ENCODE measurements around the gene OSBPL10.
A peak's percentile ranks its signal among the peaks of the same experiment; 100 is the strongest.

The OSBPL10 gene

DNA sequence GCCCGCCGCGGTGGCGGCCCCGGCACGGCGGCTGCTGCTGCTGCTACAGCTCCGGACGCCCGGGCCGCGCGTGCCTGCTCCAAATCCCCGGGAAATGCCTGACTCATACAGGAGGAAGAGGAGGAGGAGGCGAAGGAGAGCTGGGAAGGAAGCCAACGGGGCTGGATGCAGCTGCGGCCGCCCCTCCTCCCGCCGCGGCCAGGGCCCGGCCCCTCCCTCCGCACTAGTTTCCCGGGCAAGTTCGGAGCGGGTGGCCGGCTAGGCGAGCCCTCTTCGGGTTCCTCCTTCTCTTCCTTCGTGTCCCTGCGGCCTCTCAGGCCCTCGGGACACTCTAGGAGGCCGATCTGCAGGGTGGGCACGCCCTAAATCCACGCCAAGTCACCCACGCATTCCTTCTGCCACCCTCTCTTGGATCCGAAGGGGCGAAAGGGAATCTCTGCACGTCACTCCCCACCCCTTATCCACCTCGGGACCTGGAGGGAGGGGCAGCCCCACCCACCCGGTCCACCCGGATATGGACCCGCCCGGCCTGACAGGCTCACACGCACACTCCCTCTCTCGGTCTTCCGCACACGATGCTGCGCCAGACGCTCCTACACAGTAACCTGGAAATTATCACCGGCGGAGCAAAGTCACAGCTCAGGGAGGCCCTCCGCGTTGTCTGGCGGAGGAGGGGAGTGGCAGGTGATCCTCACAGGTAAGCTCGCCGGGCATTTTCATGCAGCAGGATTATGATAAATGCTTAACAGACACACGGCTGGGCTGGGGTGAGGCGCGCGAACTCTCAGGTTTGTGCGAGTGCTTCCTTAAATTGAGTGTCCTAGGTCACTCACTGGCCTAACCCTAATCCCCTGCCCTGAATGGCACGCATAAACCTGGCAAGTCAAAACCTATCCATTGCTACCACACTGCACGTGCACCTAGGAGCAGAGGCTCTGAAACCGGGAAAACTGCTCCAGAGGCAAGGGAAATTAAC lies at the start of gene OSBPL10, which contains the start of gene ZNF860:
OSBPL10 (minus strand) TSS at position 57 of the 976 bp plus-strand sequence. CDS start 83 bp downstream, outside the sequence.
ZNF860 (plus strand) TSS at position 545 of the 976 bp plus-strand sequence. CDS start 7,330 bp downstream, outside the sequence.
- POLR2A ChIA-PET: no interaction called here
- CTCF ChIA-PET: no interaction called here
- peak; percentile 71 for DNase-seq (ENCODE audit: extremely low spot score)
- no peak for TF ChIP-seq FOXA1 (IDR thresholded peaks at IDR 0.05)
- TF ChIP-seq L3MBTL2 (conservative IDR thresholded peaks at IDR 0.05): peak; percentile 41
- no peak for TF ChIP-seq LEF1 (IDR thresholded peaks at IDR 0.05; ENCODE audit: borderline replicate concordance)
- TF ChIP-seq TARDBP (IDR thresholded peaks at IDR 0.05): 0 out of 2 replicates have a peak, but pooled peaks have one; percentile 27
- no peak for TF ChIP-seq CTBP1 (IDR thresholded peaks at IDR 0.05; ENCODE audit: borderline replicate concordance)
- no peak for TF ChIP-seq PKNOX1 (IDR thresholded peaks at IDR 0.05)
- TF ChIP-seq HDGF (IDR thresholded peaks at IDR 0.05; ENCODE audit: borderline replicate concordance): no peak
- TF ChIP-seq ARNT (IDR thresholded peaks at IDR 0.05): no peak
- no peak for TF ChIP-seq BHLHE40 (IDR thresholded peaks at IDR 0.05; ENCODE audit: borderline replicate concordance)
- no peak for TF ChIP-seq ELF4 (IDR thresholded peaks at IDR 0.05)

DNA sequence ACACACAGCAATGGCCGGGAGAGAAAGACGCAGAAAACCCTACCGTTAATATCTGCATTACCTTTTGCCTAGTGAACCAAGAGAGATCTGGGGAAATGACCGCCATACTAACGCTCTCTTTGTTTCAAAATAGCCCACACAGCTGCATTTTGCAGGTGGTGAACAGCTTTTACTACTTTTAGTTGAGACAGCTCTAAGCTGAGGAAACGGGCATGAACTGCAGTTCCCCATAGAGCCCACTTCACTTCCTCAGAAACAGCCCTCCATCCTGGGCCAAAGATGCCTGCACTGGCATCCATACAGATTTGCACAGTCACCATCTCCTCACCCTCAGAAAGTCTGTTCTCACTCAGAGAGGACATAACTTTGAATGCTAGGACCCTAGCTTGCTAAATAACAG lies 45.5 kb upstream of the OSBPL10 start:
- POLR2A ChIA-PET: no interaction called here

DNA sequence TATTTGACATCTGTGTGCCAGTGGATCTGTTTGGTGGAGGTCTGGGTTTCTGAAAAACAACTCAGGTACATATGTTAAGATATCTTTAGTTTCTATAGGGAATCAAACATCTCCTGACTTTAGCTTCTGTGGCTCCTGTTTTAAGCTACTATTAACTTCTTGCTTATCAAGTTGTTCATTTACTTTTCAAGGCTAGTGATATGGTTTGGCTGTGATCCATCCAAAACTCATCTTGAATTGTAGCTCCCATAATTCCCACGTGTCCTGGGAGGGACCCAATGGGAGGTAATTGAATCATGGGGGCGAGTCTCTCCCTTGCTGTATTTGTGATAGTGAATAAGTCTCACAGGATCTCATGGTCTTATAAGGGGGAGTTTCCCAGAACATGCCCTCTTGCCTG lies 41.9 kb upstream of the OSBPL10 start:
- DNase-seq (ENCODE audit: extremely low spot score): no peak
- ChIA-PET POLR2A (no interaction called here), CTCF (no interaction called here)
- no peak for TF ChIP-seq FOXK2 (IDR thresholded peaks at IDR 0.05)
- no peak for TF ChIP-seq NFRKB (IDR thresholded peaks at IDR 0.05)
- TF ChIP-seq TARDBP (IDR thresholded peaks at IDR 0.05): no peak
- TF ChIP-seq LEF1 (IDR thresholded peaks at IDR 0.05; ENCODE audit: borderline replicate concordance): no peak
- no peak for TF ChIP-seq BHLHE40 (IDR thresholded peaks at IDR 0.05; ENCODE audit: borderline replicate concordance)
- TF ChIP-seq ARNT (IDR thresholded peaks at IDR 0.05): no peak
- no peak for TF ChIP-seq L3MBTL2 (conservative IDR thresholded peaks at IDR 0.05)
- no peak for TF ChIP-seq SP1 (IDR thresholded peaks at IDR 0.05)
- no peak for TF ChIP-seq ELF4 (IDR thresholded peaks at IDR 0.05)
- no peak for TF ChIP-seq SUZ12 (IDR thresholded peaks at IDR 0.05)
- no peak for TF ChIP-seq PKNOX1 (IDR thresholded peaks at IDR 0.05)
- no peak for TF ChIP-seq FOXM1 (IDR thresholded peaks at IDR 0.05; ENCODE audit: borderline replicate concordance)
- TF ChIP-seq CTBP1 (IDR thresholded peaks at IDR 0.05; ENCODE audit: borderline replicate concordance): no peak
- TF ChIP-seq ZNF384 (IDR thresholded peaks at IDR 0.05): no peak

More for the DNA sequence above, 45.5 kb upstream of the OSBPL10 start:
- CTCF ChIA-PET: no interaction called here
- no peak for DNase-seq (ENCODE audit: extremely low spot score)
- TF ChIP-seq FOXM1 (IDR thresholded peaks at IDR 0.05; ENCODE audit: borderline replicate concordance) (no peak), SP1 (IDR thresholded peaks at IDR 0.05) (no peak), HDGF (IDR thresholded peaks at IDR 0.05; ENCODE audit: borderline replicate concordance) (no peak), ARNT (IDR thresholded peaks at IDR 0.05) (no peak), BHLHE40 (IDR thresholded peaks at IDR 0.05; ENCODE audit: borderline replicate concordance) (no peak), L3MBTL2 (conservative IDR thresholded peaks at IDR 0.05) (no peak), ZNF384 (IDR thresholded peaks at IDR 0.05) (no peak), FOXK2 (IDR thresholded peaks at IDR 0.05) (no peak), LEF1 (IDR thresholded peaks at IDR 0.05; ENCODE audit: borderline replicate concordance) (no peak), ELF4 (IDR thresholded peaks at IDR 0.05) (no peak), CTBP1 (IDR thresholded peaks at IDR 0.05; ENCODE audit: borderline replicate concordance) (no peak), SUZ12 (IDR thresholded peaks at IDR 0.05) (no peak), PKNOX1 (IDR thresholded peaks at IDR 0.05) (no peak), NFRKB (IDR thresholded peaks at IDR 0.05) (no peak), FOXA1 (IDR thresholded peaks at IDR 0.05) (no peak), TARDBP (IDR thresholded peaks at IDR 0.05) (no peak)

- CTCF ChIA-PET: interaction anchor here (0.7 kb wide), 1 partner anchor 19 kb away, joined by 6 read pairs; no protein-coding TSS in a partner anchor
- no peak for TF ChIP-seq FOXM1 (IDR thresholded peaks at IDR 0.05; ENCODE audit: borderline replicate concordance)
- TF ChIP-seq ELF4 (IDR thresholded peaks at IDR 0.05): no peak
- TF ChIP-seq TARDBP (IDR thresholded peaks at IDR 0.05): no peak
- no peak for TF ChIP-seq SUZ12 (IDR thresholded peaks at IDR 0.05)
- TF ChIP-seq FOXA1 (IDR thresholded peaks at IDR 0.05): no peak
- TF ChIP-seq BHLHE40 (IDR thresholded peaks at IDR 0.05; ENCODE audit: borderline replicate concordance): no peak
- no peak for TF ChIP-seq FOXK2 (IDR thresholded peaks at IDR 0.05)
- no peak for TF ChIP-seq PKNOX1 (IDR thresholded peaks at IDR 0.05)
- TF ChIP-seq LEF1 (IDR thresholded peaks at IDR 0.05; ENCODE audit: borderline replicate concordance): no peak
- TF ChIP-seq NFRKB (IDR thresholded peaks at IDR 0.05): no peak
- TF ChIP-seq HDGF (IDR thresholded peaks at IDR 0.05; ENCODE audit: borderline replicate concordance): no peak
- TF ChIP-seq ZNF384 (IDR thresholded peaks at IDR 0.05): no peak
- POLR2A ChIA-PET: no interaction called here
- DNase-seq (ENCODE audit: extremely low spot score): no peak
Measured at GRCh38 chr3:32021748-32022147, 40.7 kb upstream of the OSBPL10 start.

- no peak for DNase-seq (ENCODE audit: extremely low spot score)
- ChIA-PET POLR2A (no interaction called here), CTCF (no interaction called here)
- TF ChIP-seq ZNF384 (IDR thresholded peaks at IDR 0.05) (no peak), SP1 (IDR thresholded peaks at IDR 0.05) (no peak), BHLHE40 (IDR thresholded peaks at IDR 0.05; ENCODE audit: borderline replicate concordance) (no peak), PKNOX1 (IDR thresholded peaks at IDR 0.05) (no peak), ARNT (IDR thresholded peaks at IDR 0.05) (no peak), NFRKB (IDR thresholded peaks at IDR 0.05) (no peak), L3MBTL2 (conservative IDR thresholded peaks at IDR 0.05) (no peak), FOXM1 (IDR thresholded peaks at IDR 0.05; ENCODE audit: borderline replicate concordance) (no peak), LEF1 (IDR thresholded peaks at IDR 0.05; ENCODE audit: borderline replicate concordance) (no peak), FOXK2 (IDR thresholded peaks at IDR 0.05) (no peak), TARDBP (IDR thresholded peaks at IDR 0.05) (no peak), FOXA1 (IDR thresholded peaks at IDR 0.05) (no peak)
Measured at GRCh38 chr3:32021155-32021554, 40.1 kb upstream of the OSBPL10 start.

All from HEK293T (cell line).